Cardiac fibroblast (primary cell): ENCODE data around the gene ANKRD18B.
"Not testable (repeated sequence)": the region's sequence is repeated elsewhere in the genome, so short reads cannot be mapped to it uniquely, and the experiment has no call there.

Experiments used
- DNase-seq, 2 donors: peaks; one replicate each; pipeline versions ENCODE4 v3.0.0 to v3.0.0-alpha.2; 2010; ENCODE audit warnings: low read depth in 2 of 2
- H3K4me3 ChIP-seq, 2 donors: replicated peaks in 1 of 2; 1 replicate in 1 of 2; 2 replicates in 1 of 2; pipeline ENCODE4 v1.5.1; 2011; ENCODE audit warnings: low read depth in 2 of 2, low read length in 2 of 2, mild to moderate bottlenecking in 2 of 2, moderate library complexity in 1 of 2
- TF ChIP-seq, protein P1 (sequence below): IDR thresholded peaks from one replicate; pipeline ENCODE4 v1.5.1; 2011; ENCODE audit warnings: low read depth, mild to moderate bottlenecking, low read length, inconsistent platforms

ANKRD18B gene

DNA sequence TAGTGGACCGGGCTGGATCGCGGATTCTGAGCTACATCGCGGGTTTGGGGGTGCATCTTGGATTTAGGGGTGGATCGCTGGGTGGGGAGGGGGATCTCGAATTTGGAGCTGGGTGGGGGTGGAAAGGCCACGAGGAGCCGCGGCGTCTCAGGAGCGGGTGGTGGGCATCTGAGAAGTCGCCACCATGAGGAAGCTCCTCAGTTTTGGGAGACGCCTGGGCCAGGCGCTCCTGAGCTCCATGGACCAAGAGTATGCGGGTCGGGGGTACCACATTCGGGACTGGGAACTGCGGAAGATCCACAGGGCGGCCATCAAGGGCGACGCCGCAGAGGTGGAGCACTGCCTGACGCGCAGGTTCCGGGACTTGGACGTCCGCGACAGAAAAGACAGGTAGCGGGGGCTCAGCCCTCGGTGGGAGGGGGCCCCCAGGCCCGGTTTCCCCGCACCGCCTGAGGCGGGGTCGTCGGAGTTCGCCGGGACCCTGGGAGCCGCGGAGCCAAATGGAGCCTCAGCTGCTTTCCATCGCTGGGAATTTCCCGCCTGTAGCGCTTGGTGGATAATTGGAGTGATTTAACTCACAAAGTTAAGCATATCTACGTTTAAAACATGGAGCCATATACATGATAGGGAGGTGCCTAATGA, 376 bp downstream of the ANKRD18B start:
- peak in 1 of 2 donors; percentile 2 for DNase-seq
- TF ChIP-seq, protein P1, sequence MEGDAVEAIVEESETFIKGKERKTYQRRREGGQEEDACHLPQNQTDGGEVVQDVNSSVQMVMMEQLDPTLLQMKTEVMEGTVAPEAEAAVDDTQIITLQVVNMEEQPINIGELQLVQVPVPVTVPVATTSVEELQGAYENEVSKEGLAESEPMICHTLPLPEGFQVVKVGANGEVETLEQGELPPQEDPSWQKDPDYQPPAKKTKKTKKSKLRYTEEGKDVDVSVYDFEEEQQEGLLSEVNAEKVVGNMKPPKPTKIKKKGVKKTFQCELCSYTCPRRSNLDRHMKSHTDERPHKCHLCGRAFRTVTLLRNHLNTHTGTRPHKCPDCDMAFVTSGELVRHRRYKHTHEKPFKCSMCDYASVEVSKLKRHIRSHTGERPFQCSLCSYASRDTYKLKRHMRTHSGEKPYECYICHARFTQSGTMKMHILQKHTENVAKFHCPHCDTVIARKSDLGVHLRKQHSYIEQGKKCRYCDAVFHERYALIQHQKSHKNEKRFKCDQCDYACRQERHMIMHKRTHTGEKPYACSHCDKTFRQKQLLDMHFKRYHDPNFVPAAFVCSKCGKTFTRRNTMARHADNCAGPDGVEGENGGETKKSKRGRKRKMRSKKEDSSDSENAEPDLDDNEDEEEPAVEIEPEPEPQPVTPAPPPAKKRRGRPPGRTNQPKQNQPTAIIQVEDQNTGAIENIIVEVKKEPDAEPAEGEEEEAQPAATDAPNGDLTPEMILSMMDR, result no peak
- peak overlapping the region; percentile 51 for H3K4me3 ChIP-seq

DNA sequence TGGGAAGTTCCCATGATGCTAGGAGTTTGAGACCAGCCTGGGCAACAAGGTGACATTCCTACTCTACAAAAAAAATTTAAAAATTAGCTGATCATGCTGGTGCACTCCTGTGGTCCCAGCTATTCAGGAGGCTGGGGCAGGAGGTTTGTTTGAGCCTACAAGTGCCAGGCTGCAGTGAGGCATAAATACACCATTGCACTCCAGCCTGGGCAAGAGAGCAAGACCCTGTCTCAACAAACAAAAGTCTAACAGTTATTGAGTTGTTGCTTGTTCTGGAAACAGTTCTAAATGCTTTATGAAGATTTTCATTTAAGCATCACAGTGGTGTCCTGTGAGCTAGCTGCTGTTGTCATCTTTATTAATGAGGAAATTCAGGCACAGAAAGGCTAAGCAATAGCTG, 4.0 kb downstream of the ANKRD18B start:
- DNase-seq, H3K4me3 ChIP-seq: not testable (repeated sequence)

DNA sequence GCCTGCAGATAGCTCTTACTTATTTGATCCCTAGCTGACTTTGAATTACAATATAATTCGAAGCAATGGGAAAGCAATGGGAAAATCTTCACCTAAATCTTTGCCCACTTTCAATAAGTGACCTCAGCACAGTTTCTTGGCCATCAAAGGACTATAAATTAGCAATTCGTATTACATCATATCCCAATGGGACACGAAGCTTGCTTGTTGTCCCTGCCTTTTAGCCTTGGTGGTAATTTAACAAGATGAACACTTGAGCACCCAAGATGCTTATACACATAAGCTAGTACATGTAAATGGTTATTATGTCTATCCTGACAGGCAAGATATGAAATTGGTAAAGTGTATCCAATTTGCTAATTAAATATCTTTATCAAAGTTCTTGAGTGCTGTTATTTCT, 9.9 kb downstream of the ANKRD18B start:
- DNase-seq, H3K4me3 ChIP-seq: not testable (repeated sequence)

DNA sequence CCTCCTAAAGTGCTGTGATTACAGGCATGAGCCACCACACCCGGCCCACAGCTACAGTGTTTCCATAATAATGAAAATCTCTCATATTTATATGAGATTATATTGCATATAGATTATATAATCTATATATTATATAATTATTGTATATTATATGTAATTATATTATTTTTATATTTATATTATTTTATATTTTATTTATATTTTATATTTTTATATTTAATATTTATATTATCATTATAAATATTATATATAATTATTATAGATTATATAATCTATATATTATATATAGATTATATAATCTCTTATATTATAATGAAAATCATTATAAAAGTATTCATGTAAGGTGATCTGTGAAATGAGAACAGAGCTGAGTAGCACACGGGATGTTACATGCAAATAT, 11.5 kb downstream of the ANKRD18B start:
- TF ChIP-seq, protein P1, result no peak
- no peak overlapping the region for H3K4me3 ChIP-seq
- no peak for DNase-seq

DNA sequence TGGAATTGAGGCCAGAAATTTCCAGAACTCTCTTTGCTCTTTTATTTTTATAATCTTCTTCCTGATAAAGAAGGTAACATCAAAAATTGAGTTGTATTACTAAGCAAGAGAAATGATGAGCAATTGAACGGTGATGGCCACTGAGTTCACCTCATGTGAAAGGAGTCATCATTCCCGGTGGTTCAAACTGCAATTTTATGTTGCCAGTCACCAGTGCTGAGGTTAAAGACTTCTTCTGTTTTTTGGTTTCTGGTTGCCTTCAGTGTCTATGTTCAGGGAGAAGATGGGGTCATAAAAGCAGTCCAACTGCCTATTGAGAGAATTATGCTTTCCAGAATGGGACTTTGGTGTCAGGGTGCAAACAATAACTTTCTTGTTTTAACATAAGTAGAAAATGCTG, 19.4 kb downstream of the ANKRD18B start:
- not testable (repeated sequence) for H3K4me3 ChIP-seq, DNase-seq

DNA sequence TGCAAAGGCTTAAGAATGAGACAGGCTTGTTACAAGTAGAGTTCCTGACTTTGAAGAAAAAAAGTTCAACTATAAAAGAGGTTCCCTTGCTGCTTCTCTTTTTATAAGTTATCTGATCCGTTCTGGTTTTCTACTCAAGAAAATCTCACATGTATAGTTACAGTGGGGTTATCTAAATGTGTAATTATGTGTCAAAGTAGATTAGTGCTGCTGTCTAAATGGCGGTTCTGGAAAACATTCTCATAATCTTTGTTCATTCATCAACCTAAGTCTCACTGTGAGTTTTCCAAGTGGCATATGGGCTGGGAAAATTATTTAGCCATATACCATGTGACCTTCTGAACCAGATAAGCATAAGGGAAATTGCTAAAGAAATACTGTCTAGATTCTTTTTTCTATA, 21.7 kb downstream of the ANKRD18B start:
- not testable (repeated sequence) for H3K4me3 ChIP-seq

DNA sequence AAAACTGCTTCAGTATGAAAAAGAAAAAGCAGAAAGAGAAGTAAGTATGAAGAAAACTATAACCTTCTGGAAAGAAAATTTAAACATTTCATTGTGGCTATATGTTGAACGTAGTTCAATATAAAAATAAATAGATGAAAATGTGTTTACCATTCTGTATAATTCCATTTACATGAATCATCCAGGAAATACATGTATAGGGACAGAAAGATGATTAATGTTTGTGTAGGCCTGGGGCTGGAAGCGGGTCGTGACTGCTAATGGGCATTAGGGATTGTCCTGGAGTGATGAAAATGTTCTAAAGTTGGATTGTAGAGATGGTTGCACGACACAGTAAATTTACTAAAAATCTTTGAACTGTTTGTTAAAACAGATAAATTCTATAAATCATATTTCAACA, 24.8 kb downstream of the ANKRD18B start:
- H3K4me3 ChIP-seq, result not testable (repeated sequence)
- DNase-seq, result peak in 1 of 2 donors; percentile 14

More for the DNA sequence above, 21.7 kb downstream of the ANKRD18B start:
- DNase-seq, result not testable (repeated sequence)

DNA sequence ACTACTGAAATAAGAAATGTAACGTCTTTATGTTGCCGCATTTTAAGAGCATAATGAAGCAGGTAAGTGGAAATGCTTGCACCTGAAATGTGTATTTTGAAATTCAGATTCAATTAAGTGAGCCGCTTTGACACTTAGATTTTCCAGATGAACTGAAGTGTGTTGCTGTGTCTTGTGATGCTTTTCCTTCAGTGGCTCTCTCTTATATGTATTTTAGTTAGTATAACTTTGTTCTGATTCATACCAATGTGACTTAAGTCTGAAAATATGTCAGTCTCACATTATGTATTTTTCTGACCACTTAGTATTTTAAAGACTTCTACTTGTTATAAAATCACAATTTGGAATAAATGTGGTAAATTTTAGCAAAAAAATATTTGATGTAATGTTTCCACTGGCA, 25.4 kb downstream of the ANKRD18B start:
- peak in 1 of 2 donors; percentile 34 for DNase-seq
- not testable (repeated sequence) for H3K4me3 ChIP-seq

DNA sequence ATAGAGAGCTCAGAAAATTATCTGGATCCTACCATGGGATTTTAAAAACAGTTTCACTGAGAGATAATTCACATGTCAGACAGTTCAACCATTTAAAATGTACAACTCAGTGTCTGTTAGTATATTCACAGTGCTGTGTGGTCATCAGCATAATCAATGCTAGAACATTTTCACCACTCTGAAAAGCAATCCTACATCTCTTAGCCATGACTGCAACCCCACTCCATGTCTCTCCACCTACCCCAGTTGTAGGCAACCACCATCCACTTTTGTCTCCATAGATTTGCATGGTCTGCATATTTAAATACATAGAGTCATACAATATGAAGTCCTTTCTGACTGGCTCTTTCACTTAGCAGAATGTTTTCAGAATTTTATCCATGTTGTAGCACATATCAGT, 27.1 kb downstream of the ANKRD18B start:
- H3K4me3 ChIP-seq, DNase-seq: not testable (repeated sequence)

DNA sequence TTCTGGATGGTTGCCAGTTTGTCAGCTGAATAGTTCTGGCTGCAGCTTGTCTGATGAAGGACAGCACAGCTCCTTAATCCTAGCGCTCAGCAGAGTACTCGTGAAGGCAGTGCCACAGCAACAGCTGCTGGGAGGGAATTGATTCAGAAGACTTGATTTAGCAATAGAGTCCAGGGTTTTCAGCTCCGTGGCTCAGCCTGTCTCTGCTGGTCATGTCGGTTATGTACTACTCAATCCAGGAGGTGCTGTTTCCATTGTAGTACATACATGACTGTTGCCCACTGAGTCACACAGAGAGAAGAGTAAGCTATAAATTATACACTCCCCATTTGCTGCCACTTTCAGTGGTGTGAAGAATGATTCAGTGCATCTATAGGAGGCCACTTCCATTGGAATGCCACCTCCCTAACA, 28.3 kb downstream of the ANKRD18B start:
- TF ChIP-seq, protein P1, result peak; percentile 10
- DNase-seq, result peak; percentile 53 to 64
- H3K4me3 ChIP-seq, result not testable (repeated sequence)

DNA sequence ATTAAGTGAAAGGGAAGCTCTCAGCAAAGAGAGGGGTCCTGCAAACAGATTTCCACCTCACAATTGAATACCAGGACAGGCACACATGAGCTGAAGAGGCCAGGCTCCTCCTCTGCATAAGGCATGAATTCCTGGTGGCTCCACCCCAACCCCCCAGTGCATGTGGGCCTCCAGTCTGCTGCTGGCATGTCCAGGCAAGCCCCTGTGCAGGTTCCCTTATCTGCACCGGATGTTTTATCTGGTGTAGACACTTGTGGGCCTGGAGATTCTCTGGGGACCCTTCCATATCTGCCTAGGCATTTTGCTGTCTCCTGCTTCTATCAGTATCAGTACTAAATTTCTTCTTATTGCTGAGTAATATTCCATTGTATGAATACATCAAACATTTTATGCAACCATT, 36.2 kb downstream of the ANKRD18B start:
- DNase-seq, result peak; percentile 4 to 12
- not testable (repeated sequence) for H3K4me3 ChIP-seq

DNA sequence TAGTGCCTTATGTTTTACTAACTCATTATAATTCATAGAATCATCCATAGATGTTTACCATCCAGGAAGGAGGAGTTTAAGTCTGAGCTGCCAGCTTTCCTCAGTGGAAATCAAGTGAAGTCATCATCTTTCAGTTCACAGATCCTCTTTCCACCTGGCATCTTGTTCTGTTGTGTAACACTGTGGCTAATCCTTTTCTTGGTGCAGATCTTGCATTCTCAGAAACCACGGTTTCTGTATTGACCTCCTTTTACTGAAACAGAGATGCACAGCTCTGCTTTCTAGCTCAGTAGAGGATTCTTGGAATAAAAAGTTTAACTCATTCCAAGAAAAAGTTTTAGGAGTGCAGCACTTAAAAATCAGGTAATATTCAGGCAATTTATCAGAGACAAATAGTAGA, 38.1 kb downstream of the ANKRD18B start:
- not testable (repeated sequence) for H3K4me3 ChIP-seq
- DNase-seq, result peak in 1 of 2 donors; percentile 1

DNA sequence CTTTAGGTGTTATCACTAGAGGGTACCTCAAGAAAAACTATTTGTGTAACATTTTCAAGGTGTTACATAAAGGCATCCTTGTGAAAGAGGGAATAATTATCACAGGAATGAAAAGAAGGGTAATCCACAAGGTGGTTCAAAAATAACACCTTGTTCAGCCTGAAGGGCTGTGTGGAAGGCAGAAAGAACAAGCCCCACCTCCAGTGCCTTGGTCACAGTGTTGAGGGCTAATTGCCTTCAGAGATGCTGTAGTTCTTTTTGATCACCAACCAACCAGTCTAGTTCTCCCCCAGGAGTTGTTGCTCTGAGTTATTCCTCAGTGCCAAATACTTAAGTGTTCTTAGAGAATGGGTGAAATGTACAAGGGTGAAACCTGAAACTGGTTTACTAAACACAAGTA, 43.7 kb downstream of the ANKRD18B start:
- not testable (repeated sequence) for DNase-seq

DNA sequence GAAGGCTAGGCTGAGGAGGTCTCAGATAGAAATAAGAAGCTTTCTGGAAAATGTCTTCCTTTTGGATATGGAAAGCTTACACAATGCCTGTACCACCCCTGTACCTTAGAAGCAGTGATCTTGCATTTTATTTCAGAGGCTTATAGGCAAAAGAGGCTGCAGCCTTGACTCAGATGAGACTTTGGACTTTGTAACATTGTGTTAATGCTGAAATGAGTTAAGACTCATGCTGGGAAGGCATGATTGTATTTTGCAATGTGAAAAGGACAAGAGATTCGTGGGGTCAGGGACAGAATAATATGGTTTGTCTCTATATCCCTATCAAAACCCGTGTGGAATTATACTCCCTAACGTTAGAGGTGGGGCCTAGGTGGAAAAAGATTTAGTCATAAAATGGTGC, 53.7 kb downstream of the ANKRD18B start:
- not testable (repeated sequence) for DNase-seq, H3K4me3 ChIP-seq

More for the DNA sequence above, 43.7 kb downstream of the ANKRD18B start:
- not testable (repeated sequence) for H3K4me3 ChIP-seq

DNA sequence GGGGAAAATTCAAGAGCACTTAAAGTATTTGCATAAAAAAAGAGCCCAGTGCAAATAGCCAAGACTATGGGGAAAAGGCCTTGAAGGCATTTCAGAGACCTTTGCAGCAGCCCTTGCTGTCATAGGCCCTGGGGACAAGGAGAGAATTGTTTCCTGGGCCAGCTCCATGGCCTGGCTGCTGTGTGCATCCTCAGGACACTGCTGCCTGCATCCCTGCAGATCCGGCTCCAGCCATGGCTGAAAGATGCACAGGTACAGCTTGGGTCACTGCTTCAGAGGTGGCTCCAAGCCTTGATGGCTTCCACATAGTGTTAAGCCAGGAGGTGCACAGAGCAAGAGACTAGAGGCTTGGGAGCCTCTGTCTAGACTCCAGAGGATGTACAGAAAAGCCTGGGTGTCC, 55.9 kb downstream of the ANKRD18B start:
- not testable (repeated sequence) for DNase-seq, H3K4me3 ChIP-seq

DNA sequence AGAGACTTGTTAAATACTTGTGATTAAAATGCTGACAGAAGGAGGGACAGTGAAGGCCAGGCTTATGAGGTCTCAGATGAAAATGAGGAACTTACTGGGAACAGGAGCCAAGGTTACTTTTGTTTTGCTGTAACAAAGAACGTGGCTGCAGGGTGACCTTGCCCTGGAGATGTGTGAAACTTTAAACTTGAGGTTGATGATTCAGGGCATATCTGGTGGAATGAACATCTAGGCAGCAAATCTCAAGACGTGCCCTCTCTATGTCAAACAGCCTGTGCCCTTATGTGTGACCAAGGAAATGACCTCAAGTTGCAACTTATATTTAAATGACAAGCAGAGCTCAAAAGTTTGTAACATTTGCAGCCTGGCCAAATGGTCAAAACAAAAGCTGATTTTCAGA, 58.6 kb downstream of the ANKRD18B start:
- peak in 1 of 2 donors; percentile 2 for DNase-seq
- H3K4me3 ChIP-seq, result not testable (repeated sequence)
